ENCODE measurements around the gene THTPA. TPM values are rescaled to one million over a fixed set of nuclear protein-coding genes. Genes with fewer than 3 reads are reported as not detected.

THTPA gene
- total RNA-seq, 4 donors from 2014 or later = 12.5 to 19.6 (median 16.7) TPM

GRCh38 chr14:23525611-23526010 is 30.5 kb upstream of the THTPA start:
- DNase-seq (ENCODE audit: low spot score) = no peak
- TF ChIP-seq CTCF (IDR thresholded peaks at IDR 0.05) = no peak
- no peak for ATAC-seq (ENCODE audit: low FRiP score)

GRCh38 chr14:23528555-23528954 is 27.5 kb upstream of the THTPA start:
- no peak for TF ChIP-seq CTCF (IDR thresholded peaks at IDR 0.05)
- ATAC-seq (ENCODE audit: low FRiP score) (no peak), DNase-seq (ENCODE audit: low spot score) (no peak)

- no peak for DNase-seq (ENCODE audit: low spot score)
- no peak for ATAC-seq (ENCODE audit: low FRiP score)
- TF ChIP-seq CTCF (IDR thresholded peaks at IDR 0.05) = no peak
These were observed 27.1 kb upstream of the THTPA start for GRCh38 chr14:23529016-23529415.

- TF ChIP-seq CTCF (IDR thresholded peaks at IDR 0.05) = no peak
- ATAC-seq (ENCODE audit: low FRiP score) = no peak
- no peak for DNase-seq (ENCODE audit: low spot score)
These were observed 25.6 kb upstream of the THTPA start for GRCh38 chr14:23530375-23531055.

GRCh38 chr14:23531391-23531790 is 24.7 kb upstream of the THTPA start:
- no peak for DNase-seq (ENCODE audit: low spot score)
- ATAC-seq (ENCODE audit: low FRiP score) = no peak
- no peak for TF ChIP-seq CTCF (IDR thresholded peaks at IDR 0.05)

- DNase-seq (ENCODE audit: low spot score) = no peak
- no peak for TF ChIP-seq CTCF (IDR thresholded peaks at IDR 0.05)
- ATAC-seq (ENCODE audit: low FRiP score) = no peak
These were observed 23.4 kb upstream of the THTPA start for GRCh38 chr14:23532658-23533057.

GRCh38 chr14:23533652-23534435 is 22.2 kb upstream of the THTPA start:
- DNase-seq (ENCODE audit: low spot score) = no peak
- ATAC-seq (ENCODE audit: low FRiP score) = no peak
- TF ChIP-seq CTCF (IDR thresholded peaks at IDR 0.05) = no peak
